ENCODE measurements around the gene TBCK.
"Not testable (repeated sequence)": the region's sequence is repeated elsewhere in the genome, so short reads cannot be mapped to it uniquely, and the experiment has no call there.

Gene TBCK

DNA sequence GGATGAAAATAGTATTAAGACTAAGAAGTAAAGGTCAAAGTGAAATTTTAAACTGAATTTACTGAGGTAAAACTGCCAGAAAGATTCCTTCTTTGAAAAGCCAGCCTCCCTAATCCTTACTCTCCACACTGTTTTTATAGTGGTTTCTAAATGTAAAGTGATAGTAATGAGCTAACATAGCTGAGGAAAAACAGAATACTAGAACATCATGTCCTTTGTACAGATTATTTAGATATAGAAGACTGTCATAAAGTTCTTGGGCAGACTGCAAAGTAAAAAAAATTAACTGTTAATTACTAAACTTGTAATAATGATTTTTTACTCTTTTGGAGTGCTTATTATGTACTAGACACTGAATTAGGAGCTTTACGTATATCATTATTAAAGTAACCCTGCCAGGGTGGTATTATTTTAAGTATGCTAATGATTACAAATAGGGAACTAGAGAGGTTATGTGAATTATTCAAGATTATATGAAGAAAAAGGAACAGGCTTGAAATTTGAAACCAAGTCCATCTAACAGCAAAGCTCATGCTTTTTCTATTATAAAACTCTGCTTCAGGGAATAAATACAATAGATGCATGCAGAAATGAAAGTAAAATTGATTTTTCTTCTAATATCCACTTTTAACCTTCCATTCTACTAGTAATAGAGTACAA, 150.5 kb downstream of the TBCK start:
- peaks cover 29% of the 10 kb centered on the region for H3K36me3 ChIP-seq (ENCODE audit: insufficient read depth, low read length)

GRCh38 chr4:106162278-106162677, 153.7 kb downstream of the TBCK start:
- Histone ChIP-seq H3K9ac (ENCODE audit: low read depth, low read length) (no peak overlapping the region), H3K4me1 (ENCODE audit: insufficient read depth, low read length) (no peaks in the 10 kb centered on the region), H3K9me3 (ENCODE audit: insufficient read depth, low read depth, low read length) (peaks cover 11% of the 10 kb centered on the region), H3K27ac (ENCODE audit: low read depth, low read length) (no peak overlapping the region), H3K4me3 (ENCODE audit: low read length) (no peak overlapping the region), H3K36me3 (ENCODE audit: insufficient read depth, low read length) (peaks cover 15% of the 10 kb centered on the region; the same call in 1 of the 2 replicates), H3K27me3 (ENCODE audit: insufficient read depth, low read length) (no peaks in the 10 kb centered on the region)
- 93% methylated on average over 3 of the region's 3 CpGs for WGBS

More for the DNA sequence above, 150.5 kb downstream of the TBCK start:
- Histone ChIP-seq H3K4me3 (ENCODE audit: low read length) (no peak overlapping the region), H3K4me1 (ENCODE audit: insufficient read depth, low read length) (no peaks in the 10 kb centered on the region), H3K9ac (ENCODE audit: low read depth, low read length) (no peak overlapping the region), H3K27ac (ENCODE audit: low read depth, low read length) (no peak overlapping the region), H3K27me3 (ENCODE audit: insufficient read depth, low read length) (no peaks in the 10 kb centered on the region), H3K9me3 (ENCODE audit: insufficient read depth, low read depth, low read length) (peaks cover 14% of the 10 kb centered on the region)
- WGBS = 100% methylated on average over 1 of the region's 1 CpG

- Histone ChIP-seq H3K36me3 (ENCODE audit: insufficient read depth, low read length) (peaks cover 15% of the 10 kb centered on the region; the same call in 1 of the 2 replicates), H3K27me3 (ENCODE audit: insufficient read depth, low read length) (no peaks in the 10 kb centered on the region), H3K4me1 (ENCODE audit: insufficient read depth, low read length) (no peaks in the 10 kb centered on the region), H3K9me3 (ENCODE audit: insufficient read depth, low read depth, low read length) (peaks cover 11% of the 10 kb centered on the region), H3K9ac (ENCODE audit: low read depth, low read length) (no peak overlapping the region), H3K4me3 (ENCODE audit: low read length) (no peak overlapping the region), H3K27ac (ENCODE audit: low read depth, low read length) (no peak overlapping the region)
- 92% methylated on average over 2 of the region's 2 CpGs for WGBS
Observed at GRCh38 chr4:106160560-106160959, 155.4 kb downstream of the TBCK start.

GRCh38 chr4:106149911-106150310, 166.1 kb downstream of the TBCK start:
- H3K9me3 ChIP-seq (ENCODE audit: insufficient read depth, low read depth, low read length) = peaks cover 10% of the 10 kb centered on the region
- no peak overlapping the region for H3K4me3 ChIP-seq (ENCODE audit: low read length)
- H3K4me1 ChIP-seq (ENCODE audit: insufficient read depth, low read length) = no peaks in the 10 kb centered on the region
- no peaks in the 10 kb centered on the region for H3K27me3 ChIP-seq (ENCODE audit: insufficient read depth, low read length)
- H3K27ac ChIP-seq (ENCODE audit: low read depth, low read length) = no peak overlapping the region
- 87% methylated on average over 1 of the region's 2 CpGs for WGBS
- no peak overlapping the region for H3K9ac ChIP-seq (ENCODE audit: low read depth, low read length)
- H3K36me3 ChIP-seq (ENCODE audit: insufficient read depth, low read length) = no peaks in the 10 kb centered on the region

- Histone ChIP-seq H3K4me1 (ENCODE audit: insufficient read depth, low read length) (no peaks in the 10 kb centered on the region), H3K36me3 (ENCODE audit: insufficient read depth, low read length) (no peaks in the 10 kb centered on the region), H3K27ac (ENCODE audit: low read depth, low read length) (no peak overlapping the region), H3K9me3 (ENCODE audit: insufficient read depth, low read depth, low read length) (peaks cover 10% of the 10 kb centered on the region), H3K4me3 (ENCODE audit: low read length) (no peak overlapping the region), H3K9ac (ENCODE audit: low read depth, low read length) (no peak overlapping the region), H3K27me3 (ENCODE audit: insufficient read depth, low read length) (no peaks in the 10 kb centered on the region)
- WGBS = 83% methylated on average over 1 of the region's 1 CpG
Observed at GRCh38 chr4:106149026-106149425, 167.0 kb downstream of the TBCK start.

GRCh38 chr4:106142616-106143127, 173.3 kb downstream of the TBCK start:
- H3K27ac ChIP-seq (ENCODE audit: low read depth, low read length) = no peak overlapping the region
- 97% methylated on average over 3 of the region's 3 CpGs for WGBS

GRCh38 chr4:106140601-106141000, 175.4 kb downstream of the TBCK start:
- H3K27ac ChIP-seq (ENCODE audit: low read depth, low read length) = no peak overlapping the region
- H3K9ac ChIP-seq (ENCODE audit: low read depth, low read length) = no peak overlapping the region
- no peaks in the 10 kb centered on the region for H3K27me3 ChIP-seq (ENCODE audit: insufficient read depth, low read length)
- H3K9me3 ChIP-seq (ENCODE audit: insufficient read depth, low read depth, low read length) = no peaks in the 10 kb centered on the region
- no peaks in the 10 kb centered on the region for H3K4me1 ChIP-seq (ENCODE audit: insufficient read depth, low read length)
- 100% methylated on average over 1 of the region's 1 CpG for WGBS
- no peaks in the 10 kb centered on the region for H3K36me3 ChIP-seq (ENCODE audit: insufficient read depth, low read length)
- no peak overlapping the region for H3K4me3 ChIP-seq (ENCODE audit: low read length)

More at GRCh38 chr4:106142616-106143127, 173.3 kb downstream of the TBCK start:
- Histone ChIP-seq H3K9ac (ENCODE audit: low read depth, low read length) (no peak overlapping the region), H3K4me1 (ENCODE audit: insufficient read depth, low read length) (no peaks in the 10 kb centered on the region), H3K27me3 (ENCODE audit: insufficient read depth, low read length) (no peaks in the 10 kb centered on the region), H3K9me3 (ENCODE audit: insufficient read depth, low read depth, low read length) (peaks cover 10% of the 10 kb centered on the region), H3K4me3 (ENCODE audit: low read length) (no peak overlapping the region), H3K36me3 (ENCODE audit: insufficient read depth, low read length) (no peaks in the 10 kb centered on the region)

DNA sequence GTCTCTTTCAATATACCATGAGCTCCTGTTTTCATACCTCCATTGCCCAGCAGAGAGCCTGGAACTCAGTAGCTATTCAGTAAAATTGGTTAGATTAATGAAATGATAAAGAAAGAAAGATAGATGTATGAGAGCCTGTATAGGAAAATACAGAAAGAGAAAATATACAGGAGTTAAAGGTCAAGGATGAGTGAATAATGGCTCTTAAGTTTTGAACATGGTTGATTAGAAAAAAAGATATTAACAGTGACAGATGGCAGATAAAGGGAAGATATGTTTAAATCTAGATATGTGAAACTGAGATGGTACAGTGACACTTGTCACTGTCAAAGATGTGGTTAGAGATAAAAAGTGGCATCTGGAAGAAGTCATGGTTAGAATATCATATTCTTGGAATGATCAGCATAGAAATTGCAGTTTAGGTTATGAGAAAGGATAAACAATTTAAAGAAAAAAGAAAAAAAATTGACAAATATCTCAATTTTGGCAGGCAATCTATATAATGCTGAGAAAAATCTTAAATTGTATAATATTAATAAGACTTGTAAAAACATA, 179.2 kb downstream of the TBCK start:
- H3K9ac ChIP-seq (ENCODE audit: low read depth, low read length) = no peak overlapping the region
- no peak overlapping the region for H3K4me3 ChIP-seq (ENCODE audit: low read length)
- H3K9me3 ChIP-seq (ENCODE audit: insufficient read depth, low read depth, low read length) = peaks cover 6% of the 10 kb centered on the region
- no peaks in the 10 kb centered on the region for H3K4me1 ChIP-seq (ENCODE audit: insufficient read depth, low read length)
- no peak overlapping the region for H3K27ac ChIP-seq (ENCODE audit: low read depth, low read length)
- no peaks in the 10 kb centered on the region for H3K27me3 ChIP-seq (ENCODE audit: insufficient read depth, low read length)
- no peaks in the 10 kb centered on the region for H3K36me3 ChIP-seq (ENCODE audit: insufficient read depth, low read length)

DNA sequence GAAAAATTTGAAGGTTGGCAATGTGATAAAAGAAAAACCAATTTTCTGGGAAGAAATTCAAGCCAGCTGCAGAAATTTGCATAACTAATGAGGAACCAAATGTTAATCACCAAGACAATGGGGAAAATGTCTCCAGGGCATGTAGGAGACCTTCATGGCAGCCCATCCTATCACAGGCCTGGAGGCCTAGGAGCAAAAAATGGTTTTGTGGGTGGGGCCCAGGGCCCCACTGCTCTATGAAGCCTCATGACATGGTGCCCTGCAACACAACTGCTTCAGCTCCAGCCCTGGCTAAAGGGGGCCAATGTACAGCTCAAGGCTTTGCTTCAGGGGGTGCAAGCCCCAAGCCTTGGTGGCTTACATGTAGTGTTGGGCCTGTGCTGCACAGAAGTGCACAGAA, 184.0 kb downstream of the TBCK start:
- no peaks in the 10 kb centered on the region for H3K27me3 ChIP-seq (ENCODE audit: insufficient read depth, low read length)
- no peaks in the 10 kb centered on the region for H3K4me1 ChIP-seq (ENCODE audit: insufficient read depth, low read length)
- no peak overlapping the region for H3K27ac ChIP-seq (ENCODE audit: low read depth, low read length)
- H3K36me3 ChIP-seq (ENCODE audit: insufficient read depth, low read length) = no peaks in the 10 kb centered on the region
- no peak overlapping the region for H3K9ac ChIP-seq (ENCODE audit: low read depth, low read length)
- H3K4me3 ChIP-seq (ENCODE audit: low read length) = no peak overlapping the region
- peaks cover 10% of the 10 kb centered on the region for H3K9me3 ChIP-seq (ENCODE audit: insufficient read depth, low read depth, low read length)

GRCh38 chr4:106126062-106126461, 189.9 kb downstream of the TBCK start:
- Histone ChIP-seq H3K27ac (ENCODE audit: low read depth, low read length) (no peak overlapping the region), H3K4me3 (ENCODE audit: low read length) (no peak overlapping the region), H3K36me3 (ENCODE audit: insufficient read depth, low read length) (no peaks in the 10 kb centered on the region), H3K4me1 (ENCODE audit: insufficient read depth, low read length) (no peaks in the 10 kb centered on the region), H3K27me3 (ENCODE audit: insufficient read depth, low read length) (no peaks in the 10 kb centered on the region), H3K9me3 (ENCODE audit: insufficient read depth, low read depth, low read length) (no peaks in the 10 kb centered on the region), H3K9ac (ENCODE audit: low read depth, low read length) (no peak overlapping the region)
- WGBS = 97% methylated on average over 2 of the region's 2 CpGs

DNA sequence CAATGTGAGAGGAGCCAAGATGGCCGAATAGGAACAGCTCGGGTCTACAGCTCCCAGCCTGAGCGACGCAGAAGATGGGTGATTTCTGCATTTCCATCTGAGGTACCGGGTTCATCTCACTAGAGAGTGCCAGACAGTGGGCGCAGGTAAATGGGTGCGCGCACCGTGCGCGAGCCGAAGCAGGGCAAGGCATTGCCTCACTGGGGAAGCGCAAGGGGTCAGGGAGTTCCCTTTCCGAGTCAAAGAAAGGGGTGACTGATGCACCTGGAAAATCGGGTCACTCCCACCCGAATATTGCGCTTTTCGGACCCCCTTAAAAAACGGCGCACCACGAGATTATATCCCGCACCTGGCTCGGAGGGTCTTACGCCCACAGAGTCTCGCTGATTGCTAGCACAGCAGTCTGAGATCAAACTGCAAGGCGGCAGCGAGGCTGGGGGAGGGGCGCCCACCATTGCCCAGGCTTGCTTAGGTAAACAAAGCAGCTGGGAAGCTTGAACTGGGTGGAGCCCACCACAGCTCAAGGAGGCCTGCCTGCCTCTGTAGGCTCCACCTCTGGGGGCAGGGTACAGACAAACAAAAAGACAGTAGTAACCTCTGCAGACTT, 196.0 kb downstream of the TBCK start:
- not testable (repeated sequence) for H3K4me3 ChIP-seq (ENCODE audit: low read length); H3K36me3 ChIP-seq (ENCODE audit: insufficient read depth, low read length); H3K9ac ChIP-seq (ENCODE audit: low read depth, low read length); H3K4me1 ChIP-seq (ENCODE audit: insufficient read depth, low read length); H3K27me3 ChIP-seq (ENCODE audit: insufficient read depth, low read length); H3K9me3 ChIP-seq (ENCODE audit: insufficient read depth, low read depth, low read length); H3K27ac ChIP-seq (ENCODE audit: low read depth, low read length)
- WGBS = 85% methylated on average over 23 of the region's 28 CpGs
